Inferior parietal cortex (tissue), 1 donor: ENCODE data around the gene LOXL4.
"Not testable (repeated sequence)": the region's sequence is repeated elsewhere in the genome, so short reads cannot be mapped to it uniquely, and the experiment has no call there.

ENCODE experiments used
- DNase-seq: peaks from one replicate; pipeline ENCODE4 v3.0.0-alpha.2; 2016; ENCODE audit errors: extremely low spot score

Gene LOXL4

GRCh38 chr10:98244141-98244540 lies 23.9 kb downstream of the LOXL4 start:
- DNase-seq, result no peak

DNA sequence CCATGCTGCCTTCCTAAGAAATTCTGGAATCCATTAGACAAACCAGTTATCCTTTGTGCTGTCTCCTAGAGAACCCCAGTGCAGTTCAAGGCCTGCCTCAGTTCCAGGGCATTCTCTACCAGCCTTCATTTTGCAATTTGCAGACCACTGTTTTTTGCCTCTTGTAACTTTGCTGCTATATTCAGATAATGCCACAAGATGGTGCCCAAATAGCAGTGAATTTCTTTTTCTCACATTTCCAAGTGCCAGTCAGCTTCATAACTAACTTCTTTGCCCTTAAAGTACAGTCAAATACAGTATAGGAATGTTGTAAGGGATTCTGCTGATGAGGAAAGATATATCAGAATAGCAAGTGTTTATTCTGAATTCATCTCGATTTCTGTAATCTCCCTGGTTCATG lies 25.2 kb downstream of the LOXL4 start:
- DNase-seq, result peak; percentile 67

DNA sequence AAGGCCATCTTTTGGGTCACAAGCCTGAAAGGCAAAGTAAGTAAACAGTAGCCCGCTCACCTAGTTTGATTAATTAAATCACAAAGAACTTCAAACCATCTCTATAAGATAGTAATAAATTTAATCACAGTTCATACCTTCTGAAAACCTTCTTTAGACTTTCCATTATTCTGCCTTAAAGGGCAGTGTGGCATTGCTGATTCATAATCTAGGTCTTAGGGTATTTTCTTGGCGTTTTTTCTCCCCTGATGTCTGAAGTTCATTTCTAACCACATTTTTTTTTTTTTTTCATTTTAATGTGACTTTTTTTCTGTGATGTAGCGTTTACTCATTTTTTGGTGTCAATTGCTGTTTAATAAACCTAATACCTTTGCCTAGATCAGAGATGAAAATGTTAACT lies 27.5 kb downstream of the LOXL4 start:
- no peak for DNase-seq

GRCh38 chr10:98238391-98238790 lies 29.6 kb downstream of the LOXL4 start:
- DNase-seq, result no peak

DNA sequence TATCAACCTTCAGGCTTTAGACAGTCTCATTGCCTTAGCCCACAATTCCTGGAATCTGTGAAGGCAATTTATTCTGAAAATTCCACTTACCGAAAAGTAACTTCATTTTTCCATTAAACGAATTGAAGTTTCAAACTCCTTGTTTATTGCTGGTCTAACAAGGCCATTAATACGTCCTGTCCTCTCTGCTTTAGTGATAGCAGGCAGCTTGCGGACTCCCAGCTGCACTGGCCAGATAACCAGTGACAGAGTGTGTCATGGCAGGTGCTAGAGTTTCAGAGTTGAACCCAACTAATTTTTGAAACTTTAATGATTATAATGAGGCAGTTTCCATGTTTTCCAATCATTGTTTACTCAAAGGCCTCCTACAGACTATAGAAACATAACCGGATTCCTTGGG lies 31.1 kb downstream of the LOXL4 start:
- no peak for DNase-seq

- no peak for DNase-seq
Observed at GRCh38 chr10:98235846-98236245, 32.1 kb downstream of the LOXL4 start.

- no peak for DNase-seq
Observed at GRCh38 chr10:98231417-98231816, 36.6 kb downstream of the LOXL4 start.

- DNase-seq, result not testable (repeated sequence)
Observed at GRCh38 chr10:98228266-98228665, 39.7 kb downstream of the LOXL4 start.

DNA sequence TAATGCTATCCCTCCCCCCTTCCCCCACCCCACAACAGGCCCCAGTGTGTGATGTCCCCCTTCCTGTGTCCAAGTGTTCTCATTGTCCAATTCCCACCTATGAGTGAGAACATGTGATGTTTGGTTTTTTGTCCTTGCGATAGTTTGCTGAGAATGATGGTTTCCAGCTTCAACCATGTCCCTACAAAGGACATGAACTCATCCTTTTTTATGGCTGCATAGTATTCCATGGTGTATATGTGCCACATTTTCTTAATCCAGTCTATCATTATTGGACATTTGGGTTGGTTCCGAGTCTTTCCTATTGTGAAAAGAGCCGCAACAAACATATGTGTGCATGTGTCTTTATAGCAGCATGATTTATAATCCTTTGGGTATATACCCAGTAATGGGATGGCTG lies 40.3 kb downstream of the LOXL4 start:
- DNase-seq, result not testable (repeated sequence)

- no peak for DNase-seq
Observed at GRCh38 chr10:98226508-98227144, 41.4 kb downstream of the LOXL4 start.

DNA sequence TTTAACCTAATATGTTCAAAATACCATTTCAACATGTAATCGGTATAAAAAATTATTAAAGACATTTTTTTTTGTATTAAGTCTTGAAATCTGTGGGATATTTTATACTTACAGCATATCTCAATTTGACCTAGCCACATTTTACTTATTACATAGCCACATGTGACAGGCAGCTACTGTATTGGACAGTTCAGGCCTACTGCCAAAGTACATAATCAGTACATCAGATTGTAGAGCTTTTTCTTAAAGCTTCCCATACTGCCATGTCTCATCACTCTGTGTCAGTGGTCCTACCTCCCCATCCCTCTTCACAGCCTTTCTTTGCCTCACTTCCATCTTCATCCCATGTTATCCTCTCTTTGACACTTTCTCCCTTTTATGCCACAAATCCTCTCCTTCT lies 43.0 kb downstream of the LOXL4 start:
- no peak for DNase-seq

GRCh38 chr10:98224509-98224908 lies 43.5 kb downstream of the LOXL4 start:
- DNase-seq, result no peak

- no peak for DNase-seq
Observed at GRCh38 chr10:98223874-98224273, 44.1 kb downstream of the LOXL4 start.

DNA sequence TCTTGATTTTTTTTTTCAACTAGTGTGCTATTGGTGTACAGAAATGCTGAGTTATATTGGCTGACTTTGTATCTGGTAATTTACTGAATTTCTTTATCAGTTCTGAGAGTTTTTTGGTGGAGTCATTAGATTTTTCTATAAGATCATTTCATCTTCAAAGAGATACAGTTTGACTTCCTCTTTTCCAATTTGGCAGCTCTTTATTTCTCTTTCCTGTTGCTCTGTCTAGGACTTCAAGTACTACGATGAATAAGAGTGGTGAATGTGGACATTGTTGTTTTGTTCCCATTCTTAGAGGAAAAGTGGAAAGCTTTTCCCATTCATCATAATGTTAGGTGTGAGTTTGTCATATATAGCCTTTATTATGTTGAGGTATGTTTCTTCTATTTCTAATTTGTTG lies 50.2 kb downstream of the LOXL4 start:
- no peak for DNase-seq

GRCh38 chr10:98215373-98215772 lies 52.6 kb downstream of the LOXL4 start:
- DNase-seq, result no peak

DNA sequence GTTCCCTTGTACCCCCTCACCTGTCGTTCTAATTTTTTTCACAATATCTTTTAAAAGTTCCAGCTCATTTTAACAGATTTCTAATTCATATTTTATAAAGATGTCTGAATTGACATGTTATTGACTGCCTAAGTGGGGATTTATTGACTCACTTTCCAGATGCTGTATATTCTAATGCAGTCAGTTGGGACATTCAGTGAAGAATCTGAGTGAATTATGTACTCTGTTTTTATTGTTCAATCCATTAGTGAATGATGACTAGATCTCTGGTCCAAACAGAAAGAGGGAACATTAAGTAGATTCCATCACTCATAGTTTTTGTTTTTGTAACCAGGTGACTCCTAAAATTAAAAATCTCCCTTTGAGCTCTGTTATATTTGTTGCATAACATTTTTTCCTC lies 54.3 kb downstream of the LOXL4 start:
- DNase-seq, result no peak

DNA sequence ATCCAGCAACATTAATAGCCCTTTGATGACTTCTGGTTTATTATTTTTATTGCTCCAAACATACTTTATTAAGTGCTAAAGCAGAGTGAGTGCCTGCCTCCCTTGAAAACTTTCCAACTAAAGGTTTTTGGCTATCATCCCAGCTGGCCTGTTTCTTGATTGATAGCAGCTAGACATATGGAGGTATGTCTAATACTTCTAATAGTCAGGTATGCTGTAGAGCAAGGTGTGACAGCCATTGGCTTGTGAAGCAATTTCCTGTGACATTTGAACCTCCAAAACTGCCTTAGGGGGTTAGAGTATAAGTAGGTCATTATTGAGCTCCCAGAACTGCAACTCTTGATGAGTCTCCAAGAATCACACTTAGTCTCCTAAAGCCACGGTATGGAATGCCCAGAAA lies 55.8 kb downstream of the LOXL4 start:
- DNase-seq, result no peak

DNA sequence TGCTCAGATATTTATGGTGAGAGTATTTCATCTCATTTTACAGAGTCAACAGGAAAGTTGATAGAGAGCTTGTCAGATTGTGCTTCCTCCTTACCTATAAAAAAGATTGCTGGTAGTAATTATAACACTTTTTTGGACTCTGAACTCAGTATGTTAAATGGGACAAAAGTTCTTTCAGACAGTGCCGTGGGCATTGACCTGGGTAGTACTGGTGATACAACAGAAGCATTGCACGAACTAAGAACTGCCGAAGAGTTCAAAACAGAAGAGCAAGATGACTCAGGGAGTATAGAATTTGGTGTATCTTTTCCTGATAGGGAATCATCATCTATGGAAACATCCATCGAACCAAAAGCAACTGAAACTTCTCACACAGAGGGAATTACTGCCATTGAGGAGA lies 58.6 kb downstream of the LOXL4 start:
- DNase-seq, result no peak

DNA sequence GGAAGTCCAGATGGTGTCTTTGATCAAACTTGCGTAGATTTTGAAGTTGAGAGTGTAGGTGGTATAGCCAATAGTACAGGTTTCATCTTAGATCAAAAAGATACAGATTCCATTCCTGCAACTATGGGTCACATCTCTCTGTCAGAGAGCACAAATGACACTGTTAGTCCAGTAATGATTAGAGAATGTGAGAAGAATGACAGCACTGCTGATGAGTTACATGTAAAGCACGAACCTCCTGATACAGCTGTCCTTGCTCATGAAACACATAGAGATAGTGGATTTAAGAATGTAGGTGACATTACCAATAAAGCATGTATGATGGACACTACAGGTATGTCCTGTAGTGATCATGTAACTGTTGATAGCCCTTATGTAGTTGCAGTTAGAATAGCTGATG lies 59.1 kb downstream of the LOXL4 start:
- no peak for DNase-seq

DNA sequence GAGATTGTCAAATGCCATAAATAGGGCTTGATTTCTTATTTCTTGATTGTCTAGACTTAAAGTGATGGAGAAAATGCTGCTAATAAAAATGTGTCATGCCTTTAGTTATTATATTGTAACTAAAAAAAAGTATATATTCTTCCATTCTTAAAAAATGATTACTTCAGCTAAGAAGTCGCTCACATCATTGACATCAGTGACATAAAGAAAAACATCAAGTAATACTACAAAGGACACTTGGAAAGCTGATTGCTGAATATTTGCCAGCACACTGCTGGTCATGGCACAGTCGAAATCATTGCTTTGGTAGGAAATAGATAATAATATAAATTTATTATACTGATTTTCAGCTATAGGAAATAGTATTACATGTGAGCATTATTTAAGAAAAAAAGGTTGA lies 62.6 kb downstream of the LOXL4 start:
- no peak for DNase-seq

- no peak for DNase-seq
Observed at GRCh38 chr10:98202378-98202777, 65.6 kb downstream of the LOXL4 start.

- no peak for DNase-seq
Observed at GRCh38 chr10:98201760-98202159, 66.2 kb downstream of the LOXL4 start.
